Measurements from ENCODE around the gene COG4. TPM values are rescaled to one million over a fixed set of nuclear protein-coding genes. Genes with fewer than 3 reads are reported as not detected.

Gene COG4
- polyA plus RNA-seq, 1 experiment = 71.7 TPM

- ChIA-PET POLR2A (no interaction called here), CTCF (interaction anchor here (1.4 kb wide), 1 partner anchor 12 kb away, joined by 4 read pairs; the partner anchor contains the start of gene FCSK)
Observed at GRCh38 chr16:70442344-70442743, 81.0 kb downstream of the COG4 start.

GRCh38 chr16:70441406-70441990 lies 81.9 kb downstream of the COG4 start:
- CTCF ChIA-PET = interaction anchor here (1.3 kb wide), 1 partner anchor 13 kb away, joined by 3 read pairs; the partner anchor contains the start of gene FCSK
- Histone ChIP-seq H3K36me3 (ENCODE audit: control insufficient read depth, insufficient read depth, low read length) (no peaks in the 10 kb centered on the region; the same call in 1 of the 2 replicates), H3K4me3 (ENCODE audit: low read depth, low read length) (no peak overlapping the region), H3K27me3 (ENCODE audit: control insufficient read depth, insufficient read depth, low read length) (no peaks in the 10 kb centered on the region)
- no peak for DNase-seq (ENCODE audit: low read depth)
- TF ChIP-seq CTCF (IDR thresholded peaks at IDR 0.05; ENCODE audit: insufficient read depth, low read depth, low read length) = no peak
- POLR2A ChIA-PET = no interaction called here

More at GRCh38 chr16:70442344-70442743, 81.0 kb downstream of the COG4 start:
- no peak for DNase-seq (ENCODE audit: low read depth)
- no peaks in the 10 kb centered on the region for H3K36me3 ChIP-seq (ENCODE audit: control insufficient read depth, insufficient read depth, low read length)
- TF ChIP-seq CTCF (IDR thresholded peaks at IDR 0.05; ENCODE audit: insufficient read depth, low read depth, low read length) = no peak
- no peaks in the 10 kb centered on the region for H3K27me3 ChIP-seq (ENCODE audit: control insufficient read depth, insufficient read depth, low read length)
- no peak overlapping the region for H3K4me3 ChIP-seq (ENCODE audit: low read depth, low read length)

- ChIA-PET POLR2A (no interaction called here), CTCF (interaction anchor here (0.6 to 2.5 kb wide), 6 partner anchors 10 to 59 kb away, joined by 3 to 9 read pairs (median 4); partner anchors contain the start of gene FCSK)
- Histone ChIP-seq H3K27me3 (ENCODE audit: control insufficient read depth, insufficient read depth, low read length) (no peaks in the 10 kb centered on the region), H3K36me3 (ENCODE audit: control insufficient read depth, insufficient read depth, low read length) (no peaks in the 10 kb centered on the region; the same call in 1 of the 2 replicates), H3K4me3 (ENCODE audit: low read depth, low read length) (no peak overlapping the region)
- no peak for TF ChIP-seq CTCF (IDR thresholded peaks at IDR 0.05; ENCODE audit: insufficient read depth, low read depth, low read length)
- DNase-seq (ENCODE audit: low read depth) = no peak
Observed at GRCh38 chr16:70440009-70440692, 83.2 kb downstream of the COG4 start.

GRCh38 chr16:70438969-70439862 lies 84.1 kb downstream of the COG4 start, which contains the start of gene ST3GAL2:
ST3GAL2 (minus strand) TSS chr16:70439100; CDS start chr16:70398530, 40,570 bp downstream.
- peaks cover 2% of the 10 kb centered on the region; the same call in 1 of the 2 replicates for H3K36me3 ChIP-seq (ENCODE audit: control insufficient read depth, insufficient read depth, low read length)
- CTCF ChIA-PET = interaction anchor here (0.6 to 2.5 kb wide), 6 partner anchors 11 to 215 kb away, joined by 3 to 9 read pairs (median 4); no protein-coding TSS in a partner anchor

More at GRCh38 chr16:70438969-70439862, 84.1 kb downstream of the COG4 start, which contains the start of gene ST3GAL2:
- POLR2A ChIA-PET = no interaction called here
- peak; percentile 32 for TF ChIP-seq CTCF (IDR thresholded peaks at IDR 0.05; ENCODE audit: insufficient read depth, low read depth, low read length)
- Histone ChIP-seq H3K27me3 (ENCODE audit: control insufficient read depth, insufficient read depth, low read length) (no peaks in the 10 kb centered on the region), H3K4me3 (ENCODE audit: low read depth, low read length) (peak within 1 kb of the TSS; percentile 67)
- DNase-seq (ENCODE audit: low read depth) = peak; percentile 63
